ENCODE measurements around the gene PAK2. TPM values are rescaled to one million over a fixed set of nuclear protein-coding genes. Genes with fewer than 3 reads are reported as not detected.

The PAK2 gene
- total and polyA plus RNA-seq, 4 experiments from 2014 or later: 29.1 to 97.4 (median 59.9) TPM

Other genes with a start within 250 kb of the PAK2 start
- gene RNF168, start 236.1 kb upstream of the PAK2 start, total RNA-seq: 10 to 100 TPM; 74.5 to 76.4 TPM
- 10 to 100 TPM in 1 of 2 donors, 1 to 10 TPM in 1; 6.0 to 14.2 TPM for gene RNF168, start 236.1 kb upstream of the PAK2 start, polyA plus RNA-seq
- gene SMCO1, start 224.5 kb upstream of the PAK2 start, total RNA-seq: not detected
- gene SMCO1, start 224.5 kb upstream of the PAK2 start, polyA plus RNA-seq: not detected
- 10 to 100 TPM; 37.5 to 38.7 TPM for gene WDR53, start 171.3 kb upstream of the PAK2 start, total RNA-seq
- 10 to 100 TPM; 25.8 to 33.0 TPM for gene WDR53, start 171.3 kb upstream of the PAK2 start, polyA plus RNA-seq
- gene FBXO45, start 171.2 kb upstream of the PAK2 start, total RNA-seq: 10 to 100 TPM; 10.9 to 12.0 TPM
- 1 to 10 TPM; 3.0 to 5.4 TPM for gene FBXO45, start 171.2 kb upstream of the PAK2 start, polyA plus RNA-seq
- 10 to 100 TPM; 18.7 to 20.0 TPM for gene NRROS, start 100.2 kb upstream of the PAK2 start, total RNA-seq
- gene NRROS, start 100.2 kb upstream of the PAK2 start, polyA plus RNA-seq: 1 to 10 TPM; 4.6 to 5.0 TPM
- 1 to 10 TPM; 7.8 to 8.2 TPM for gene CEP19, start 27.6 kb upstream of the PAK2 start, total RNA-seq
- gene CEP19, start 27.6 kb upstream of the PAK2 start, polyA plus RNA-seq: 10 to 100 TPM in 1 of 2 donors, 1 to 10 TPM in 1; 5.4 to 10.8 TPM
- gene PIGX, start 27.5 kb upstream of the PAK2 start, total RNA-seq: 10 to 100 TPM; 19.1 to 23.7 TPM
- gene PIGX, start 27.5 kb upstream of the PAK2 start, polyA plus RNA-seq: 10 to 100 TPM; 34.1 to 37.4 TPM
- gene SENP5, start 128.1 kb downstream of the PAK2 start, total RNA-seq: 10 to 100 TPM; 44.3 to 45.5 TPM
- gene SENP5, start 128.1 kb downstream of the PAK2 start, polyA plus RNA-seq: 1 to 10 TPM; 4.9 to 9.7 TPM
- gene NCBP2, start 202.7 kb downstream of the PAK2 start, total RNA-seq: 10 to 100 TPM; 71.4 to 73.7 TPM
- gene NCBP2, start 202.7 kb downstream of the PAK2 start, polyA plus RNA-seq: 10 to 100 TPM; 65.1 to 82.2 TPM
- 1 to 10 TPM in 1 of 2 experiments, under 1 TPM in 1; 0.33 to 1.2 TPM for gene PIGZ, start 229.0 kb downstream of the PAK2 start, total RNA-seq
- under 1 TPM; 0.42 to 0.70 TPM for gene PIGZ, start 229.0 kb downstream of the PAK2 start, polyA plus RNA-seq